ENCODE results near the gene ABCC3.

Gene ABCC3

GRCh38 chr17:50667259-50668024 lies 32.8 kb downstream of the ABCC3 start:
- DNase-seq (ENCODE audit: low read depth in 1 of 2, low spot score in 1 of 2), result no peak
- H3K27ac ChIP-seq (replicated peaks), result no peak overlapping the region
- TF ChIP-seq CTCF (IDR thresholded peaks at IDR 0.05; ENCODE audit: insufficient read depth, low read length), result no peak
- no peak for TF ChIP-seq POLR2AphosphoS5 (IDR thresholded peaks at IDR 0.05; ENCODE audit: low read depth)
- TF ChIP-seq GABPA (IDR thresholded peaks at IDR 0.05; ENCODE audit: low read depth), result no peak
- no peak for TF ChIP-seq SPI1 (IDR thresholded peaks at IDR 0.05; ENCODE audit: borderline replicate concordance, low read depth)
- TF ChIP-seq, protein P1, sequence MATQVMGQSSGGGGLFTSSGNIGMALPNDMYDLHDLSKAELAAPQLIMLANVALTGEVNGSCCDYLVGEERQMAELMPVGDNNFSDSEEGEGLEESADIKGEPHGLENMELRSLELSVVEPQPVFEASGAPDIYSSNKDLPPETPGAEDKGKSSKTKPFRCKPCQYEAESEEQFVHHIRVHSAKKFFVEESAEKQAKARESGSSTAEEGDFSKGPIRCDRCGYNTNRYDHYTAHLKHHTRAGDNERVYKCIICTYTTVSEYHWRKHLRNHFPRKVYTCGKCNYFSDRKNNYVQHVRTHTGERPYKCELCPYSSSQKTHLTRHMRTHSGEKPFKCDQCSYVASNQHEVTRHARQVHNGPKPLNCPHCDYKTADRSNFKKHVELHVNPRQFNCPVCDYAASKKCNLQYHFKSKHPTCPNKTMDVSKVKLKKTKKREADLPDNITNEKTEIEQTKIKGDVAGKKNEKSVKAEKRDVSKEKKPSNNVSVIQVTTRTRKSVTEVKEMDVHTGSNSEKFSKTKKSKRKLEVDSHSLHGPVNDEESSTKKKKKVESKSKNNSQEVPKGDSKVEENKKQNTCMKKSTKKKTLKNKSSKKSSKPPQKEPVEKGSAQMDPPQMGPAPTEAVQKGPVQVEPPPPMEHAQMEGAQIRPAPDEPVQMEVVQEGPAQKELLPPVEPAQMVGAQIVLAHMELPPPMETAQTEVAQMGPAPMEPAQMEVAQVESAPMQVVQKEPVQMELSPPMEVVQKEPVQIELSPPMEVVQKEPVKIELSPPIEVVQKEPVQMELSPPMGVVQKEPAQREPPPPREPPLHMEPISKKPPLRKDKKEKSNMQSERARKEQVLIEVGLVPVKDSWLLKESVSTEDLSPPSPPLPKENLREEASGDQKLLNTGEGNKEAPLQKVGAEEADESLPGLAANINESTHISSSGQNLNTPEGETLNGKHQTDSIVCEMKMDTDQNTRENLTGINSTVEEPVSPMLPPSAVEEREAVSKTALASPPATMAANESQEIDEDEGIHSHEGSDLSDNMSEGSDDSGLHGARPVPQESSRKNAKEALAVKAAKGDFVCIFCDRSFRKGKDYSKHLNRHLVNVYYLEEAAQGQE (IDR thresholded peaks at IDR 0.05; ENCODE audit: insufficient replicate concordance, low read depth), result no peak
- H3K4me3 ChIP-seq (replicated peaks; ENCODE audit: insufficient read depth, low read length), result no peak overlapping the region
- no peaks in the 10 kb centered on the region for H3K27me3 ChIP-seq (ENCODE audit: insufficient read depth, poor library complexity, severe bottlenecking)

- TF ChIP-seq, protein P1 (IDR thresholded peaks at IDR 0.05; ENCODE audit: insufficient replicate concordance, low read depth), result no peak
- no peak for TF ChIP-seq POLR2AphosphoS5 (IDR thresholded peaks at IDR 0.05; ENCODE audit: low read depth)
- no peaks in the 10 kb centered on the region for H3K27me3 ChIP-seq (ENCODE audit: insufficient read depth, poor library complexity, severe bottlenecking)
- no peak overlapping the region for H3K4me3 ChIP-seq (replicated peaks; ENCODE audit: insufficient read depth, low read length)
- DNase-seq (ENCODE audit: low read depth in 1 of 2, low spot score in 1 of 2), result no peak
- no peak overlapping the region for H3K27ac ChIP-seq (replicated peaks)
Observed at GRCh38 chr17:50668025-50668837, 33.5 kb downstream of the ABCC3 start.

- no peak overlapping the region for H3K4me3 ChIP-seq (replicated peaks; ENCODE audit: insufficient read depth, low read length)
- no peak for DNase-seq (ENCODE audit: low read depth in 1 of 2, low spot score in 1 of 2)
- TF ChIP-seq POLR2AphosphoS5 (IDR thresholded peaks at IDR 0.05; ENCODE audit: low read depth), result no peak
- TF ChIP-seq, protein P1 (IDR thresholded peaks at IDR 0.05; ENCODE audit: insufficient replicate concordance, low read depth), result no peak
- H3K27ac ChIP-seq (replicated peaks), result no peak overlapping the region
- H3K27me3 ChIP-seq (ENCODE audit: insufficient read depth, poor library complexity, severe bottlenecking), result no peaks in the 10 kb centered on the region
Observed at GRCh38 chr17:50668838-50669581, 34.3 kb downstream of the ABCC3 start.

Data from HL-60 (cell line).